Parathyroid adenoma (tissue), 2 donors: Measurements from ENCODE around the gene C4orf50.

Experiments used
- H2AFZ ChIP-seq: fragments of 300-600 bp; sonication (generic); one replicate; pipeline ENCODE4 v1.7.0; 2017; ENCODE audit warnings: antibody characterized with exemption, mild to moderate bottlenecking
- H3K27ac ChIP-seq: fragments of 300-600 bp; sonication (generic); one replicate; pipeline ENCODE4 v1.7.0; 2017
- H3K27me3 ChIP-seq: fragments of 300-600 bp; sonication (generic); one replicate; pipeline ENCODE4 v1.7.0; 2017; ENCODE audit warnings: low read length; ENCODE audit not compliant: control insufficient read depth, insufficient read depth
- H3K36me3 ChIP-seq: fragments of 300-600 bp; sonication (generic); one replicate; pipeline ENCODE4 v1.7.0; 2017; ENCODE audit warnings: low read length; ENCODE audit not compliant: control insufficient read depth, insufficient read depth
- H3K4me1 ChIP-seq: fragments of 300-600 bp; sonication (generic); one replicate; pipeline ENCODE4 v1.7.0; 2017; ENCODE audit warnings: control low read depth
- H3K4me2 ChIP-seq: fragments of 300-600 bp; sonication (generic); one replicate; pipeline ENCODE4 v1.7.0; 2017; ENCODE audit warnings: low read length
- H3K4me3 ChIP-seq: fragments of 300-600 bp; sonication (generic); one replicate; pipeline ENCODE4 v1.7.0; 2017; ENCODE audit warnings: low read depth, low read length
- H3K79me2 ChIP-seq: fragments of 300-600 bp; sonication (generic); one replicate; pipeline ENCODE4 v1.7.0; 2017; ENCODE audit warnings: control low read depth
- H3K9ac ChIP-seq: fragments of 300-600 bp; sonication (generic); one replicate; pipeline ENCODE4 v1.7.0; 2017; ENCODE audit warnings: mild to moderate bottlenecking
- H3K9me3 ChIP-seq: fragments of 300-600 bp; sonication (generic); one replicate; pipeline ENCODE4 v1.7.0; 2017; ENCODE audit warnings: low read length; ENCODE audit not compliant: control insufficient read depth
- CTCF ChIP-seq: fragments of 300-600 bp; sonication (generic); IDR thresholded peaks from one replicate; pipeline ENCODE4 v1.7.0; 2017; ENCODE audit warnings: antibody characterized with exemption, mild to moderate bottlenecking
- donor health status: primary hyperparathyroidism.

The C4orf50 gene

GRCh38 chr4:5972571-5972970 lies 45.7 kb downstream of the C4orf50 start:
- no peak overlapping the region for H3K27ac ChIP-seq
- no peak overlapping the region for H3K4me2 ChIP-seq
- H2AFZ ChIP-seq: no peak overlapping the region
- H3K36me3 ChIP-seq: no peaks in the 10 kb centered on the region
- no peaks in the 10 kb centered on the region for H3K79me2 ChIP-seq
- H3K27me3 ChIP-seq: no peaks in the 10 kb centered on the region
- H3K4me3 ChIP-seq: no peak overlapping the region
- no peak for TF ChIP-seq CTCF
- no peaks in the 10 kb centered on the region for H3K4me1 ChIP-seq
- H3K9ac ChIP-seq: no peak overlapping the region
- H3K9me3 ChIP-seq: no peaks in the 10 kb centered on the region

GRCh38 chr4:5971078-5971450 lies 47.2 kb downstream of the C4orf50 start:
- Histone ChIP-seq H3K9me3 (no peaks in the 10 kb centered on the region), H3K27me3 (no peaks in the 10 kb centered on the region), H3K9ac (no peak overlapping the region), H3K4me3 (no peak overlapping the region), H3K79me2 (no peaks in the 10 kb centered on the region), H2AFZ (no peak overlapping the region), H3K4me1 (no peaks in the 10 kb centered on the region), H3K27ac (no peak overlapping the region), H3K36me3 (no peaks in the 10 kb centered on the region), H3K4me2 (no peak overlapping the region)
- no peak for TF ChIP-seq CTCF

GRCh38 chr4:5970381-5971077 lies 47.7 kb downstream of the C4orf50 start:
- H3K9me3 ChIP-seq: no peaks in the 10 kb centered on the region
- no peak overlapping the region for H3K4me2 ChIP-seq
- no peaks in the 10 kb centered on the region for H3K27me3 ChIP-seq
- no peak overlapping the region for H3K9ac ChIP-seq
- no peak overlapping the region for H3K4me3 ChIP-seq
- no peaks in the 10 kb centered on the region for H3K36me3 ChIP-seq
- H3K4me1 ChIP-seq: no peaks in the 10 kb centered on the region
- no peak overlapping the region for H2AFZ ChIP-seq
- no peaks in the 10 kb centered on the region for H3K79me2 ChIP-seq
- H3K27ac ChIP-seq: no peak overlapping the region
- no peak for TF ChIP-seq CTCF

- Histone ChIP-seq H3K27ac (no peak overlapping the region), H3K9me3 (no peaks in the 10 kb centered on the region), H3K27me3 (no peaks in the 10 kb centered on the region), H3K36me3 (no peaks in the 10 kb centered on the region), H3K79me2 (no peaks in the 10 kb centered on the region), H2AFZ (no peak overlapping the region), H3K4me2 (no peak overlapping the region), H3K4me3 (no peak overlapping the region), H3K4me1 (no peaks in the 10 kb centered on the region), H3K9ac (no peak overlapping the region)
- no peak for TF ChIP-seq CTCF
These were observed 48.5 kb downstream of the C4orf50 start for GRCh38 chr4:5969777-5970176.

- H3K9me3 ChIP-seq: no peaks in the 10 kb centered on the region
- H3K36me3 ChIP-seq: no peaks in the 10 kb centered on the region
- no peak overlapping the region for H3K27ac ChIP-seq
- H2AFZ ChIP-seq: no peak overlapping the region
- no peaks in the 10 kb centered on the region for H3K4me1 ChIP-seq
- no peak overlapping the region for H3K9ac ChIP-seq
- no peak for TF ChIP-seq CTCF
- H3K79me2 ChIP-seq: no peaks in the 10 kb centered on the region
- no peak overlapping the region for H3K4me3 ChIP-seq
- H3K4me2 ChIP-seq: no peak overlapping the region
- no peaks in the 10 kb centered on the region for H3K27me3 ChIP-seq
These were observed 48.9 kb downstream of the C4orf50 start for GRCh38 chr4:5969336-5969735.
